Effector CD8-positive, alpha-beta T cell (primary cell): ENCODE measurements around the gene NTRK3.

Experiments used
- DNase-seq: peaks from one replicate; lab custom pipeline; 2025; lab: John Stamatoyannopoulos, UW

NTRK3 gene

DNA sequence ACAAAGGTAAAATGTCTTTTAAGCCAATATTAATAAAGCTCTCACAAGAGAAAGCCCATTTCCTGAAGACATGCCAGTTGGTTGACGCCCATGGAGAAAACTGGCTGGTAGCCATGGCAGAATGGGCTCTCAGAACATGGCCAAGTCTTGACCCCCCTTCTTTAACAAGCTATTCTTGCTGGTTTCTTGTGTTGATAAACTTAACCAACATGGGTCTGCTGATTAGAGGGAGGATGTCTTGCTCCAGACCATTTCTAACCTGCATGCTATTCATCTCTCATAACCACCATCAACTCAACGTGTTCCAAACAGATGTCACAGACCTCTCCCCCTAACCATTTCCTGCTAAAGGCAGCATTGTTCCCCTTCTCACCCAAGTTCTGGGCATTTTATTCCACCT lies 25.7 kb downstream of the NTRK3 start:
- DNase-seq: no peak

DNA sequence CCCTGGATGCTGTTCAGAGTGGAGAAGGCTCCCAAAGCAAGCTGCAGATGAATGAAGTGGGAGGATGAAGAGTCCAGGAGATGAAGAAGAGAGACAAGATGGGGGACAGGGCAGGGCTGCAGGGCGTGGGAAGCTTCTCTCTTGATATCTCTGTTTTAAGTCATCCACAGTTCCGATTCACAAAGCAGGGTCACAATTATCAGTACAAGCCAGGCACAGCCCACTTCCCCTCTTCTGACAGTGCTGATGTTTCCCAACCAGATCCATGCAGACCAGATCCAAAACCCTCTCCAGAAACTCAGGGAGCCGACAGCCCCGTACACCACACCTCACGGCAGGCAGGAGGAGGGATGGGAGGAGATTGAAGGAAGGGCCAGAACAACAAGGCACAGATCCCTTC lies 31.1 kb downstream of the NTRK3 start:
- DNase-seq: no peak

DNA sequence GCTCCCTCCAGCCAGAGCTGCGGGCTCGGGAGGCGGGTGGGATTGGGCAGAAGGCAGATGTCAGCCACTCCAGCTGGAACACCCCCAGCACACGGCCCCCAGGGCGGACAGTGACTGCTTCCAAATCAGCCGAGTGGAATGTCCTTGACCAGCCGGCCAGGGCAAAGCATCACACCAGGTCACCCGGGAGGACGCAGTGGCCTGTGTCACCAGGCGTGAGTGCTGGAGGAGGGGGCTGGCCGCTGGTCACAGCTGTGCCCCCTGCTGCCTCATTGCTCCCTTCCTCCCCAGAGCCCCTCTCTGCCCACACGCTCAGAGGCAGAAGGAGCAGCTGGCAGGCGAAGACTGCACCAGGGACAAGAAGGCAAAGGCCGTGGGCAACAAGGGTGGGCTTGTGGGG lies 33.5 kb downstream of the NTRK3 start:
- no peak for DNase-seq

DNA sequence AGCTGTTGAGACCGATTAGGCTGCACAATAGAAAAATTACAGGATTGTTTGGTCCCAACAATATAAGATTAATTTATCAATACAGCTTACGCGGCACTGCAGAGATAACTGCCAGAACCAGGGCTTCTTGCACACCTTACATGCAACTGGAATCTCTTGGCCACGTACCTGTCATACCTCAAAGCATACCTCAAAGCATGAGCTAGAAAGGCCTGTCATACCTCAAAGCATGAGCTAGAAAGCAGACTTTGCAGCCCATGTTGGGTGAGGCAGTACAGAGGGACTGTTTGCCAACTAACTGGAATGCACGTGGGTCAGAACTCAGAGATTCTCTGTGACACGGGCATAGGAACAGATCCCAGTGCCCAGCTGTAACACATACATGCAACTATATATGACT lies 34.7 kb downstream of the NTRK3 start:
- DNase-seq: no peak

DNA sequence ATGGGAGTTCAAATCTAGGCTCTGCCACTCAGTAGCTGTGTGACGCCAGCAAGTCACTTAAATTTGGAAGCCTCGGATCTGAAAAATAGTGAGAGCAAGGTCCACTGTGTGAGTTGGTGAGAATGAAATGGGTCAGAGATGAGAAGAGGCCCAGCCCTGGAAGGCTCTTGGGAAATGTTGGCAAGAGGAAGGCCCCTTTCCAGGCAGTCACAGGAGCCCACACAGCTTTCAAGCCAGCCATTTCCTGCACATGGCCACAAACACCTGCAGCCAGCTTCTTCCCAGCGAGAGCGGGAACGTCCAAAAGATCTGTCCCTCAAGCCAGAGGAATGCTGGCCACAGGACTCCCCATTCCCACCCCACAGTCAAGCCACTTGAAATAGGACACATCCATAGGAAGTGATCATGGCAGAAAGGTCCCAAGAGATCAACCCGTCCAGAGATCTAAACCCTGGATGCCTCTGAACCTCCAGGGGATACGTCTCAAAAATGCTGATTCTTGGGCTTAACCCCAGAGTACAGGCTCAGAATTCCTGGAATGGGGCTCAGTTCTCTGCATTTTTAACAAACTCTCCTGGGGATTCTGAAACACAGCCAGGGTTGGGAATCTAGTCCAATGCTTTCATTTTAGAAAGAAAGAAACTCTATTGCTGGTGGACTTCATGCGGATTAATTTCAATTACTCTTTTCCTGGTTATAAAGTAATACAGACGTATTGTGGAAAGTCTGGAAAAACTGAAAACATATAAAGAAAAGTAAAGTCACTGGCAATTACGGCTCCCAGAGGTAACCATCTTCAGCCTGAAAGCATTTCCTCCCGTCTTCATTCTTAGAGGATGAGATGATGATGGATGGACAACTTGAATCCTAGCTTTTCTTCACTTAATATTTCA lies 35.9 kb downstream of the NTRK3 start:
- no peak for DNase-seq

DNA sequence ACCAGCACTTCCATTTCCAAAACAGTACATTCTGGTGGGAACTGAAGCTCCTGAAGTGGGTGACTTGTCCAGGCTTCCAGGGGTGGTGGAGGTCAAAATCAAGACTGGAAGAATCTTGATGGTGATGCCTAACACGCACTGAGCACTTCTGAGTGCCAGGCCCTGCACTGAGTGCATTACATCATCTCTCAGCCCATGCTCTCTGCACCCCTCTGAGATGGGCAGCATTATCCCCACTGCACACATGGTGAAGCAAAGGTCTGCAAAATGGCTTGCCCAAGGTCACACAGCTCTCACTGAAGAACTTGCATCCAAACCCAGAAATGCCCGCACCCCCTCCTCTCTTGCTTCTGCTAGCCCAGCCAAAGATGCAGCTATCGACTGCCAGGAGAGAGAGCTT lies 36.9 kb downstream of the NTRK3 start:
- DNase-seq: no peak

DNA sequence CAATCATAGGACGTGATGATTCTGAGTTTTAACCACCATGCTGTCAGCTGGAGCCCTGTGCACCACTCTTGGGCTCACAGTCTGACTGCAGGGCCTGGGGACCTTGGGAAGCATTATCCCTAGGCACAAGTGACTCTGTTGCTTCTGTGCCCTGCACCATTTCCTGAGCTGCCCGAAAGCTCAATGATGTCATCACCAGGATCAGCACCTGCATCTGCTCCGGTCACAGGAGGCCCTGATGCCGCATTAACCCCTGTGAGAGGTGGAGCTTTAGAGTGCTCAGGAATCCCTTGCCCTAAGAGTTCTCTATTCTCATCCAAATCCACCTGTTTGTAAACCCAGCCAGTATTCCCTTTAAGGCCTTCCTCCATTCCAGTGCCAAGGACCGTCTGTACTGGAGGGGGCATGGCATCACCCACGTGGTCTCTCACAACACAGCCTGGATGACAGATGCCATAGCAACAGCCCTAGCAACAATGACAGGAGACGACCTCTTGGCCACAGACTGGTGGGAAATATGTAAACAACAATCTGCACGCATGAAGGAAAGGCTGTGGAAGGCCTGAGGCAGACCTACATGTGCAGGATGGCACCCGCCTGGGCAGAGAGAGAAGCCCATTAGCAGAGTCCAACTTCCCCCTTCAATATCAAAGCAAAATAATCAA lies 37.9 kb downstream of the NTRK3 start:
- no peak for DNase-seq

DNA sequence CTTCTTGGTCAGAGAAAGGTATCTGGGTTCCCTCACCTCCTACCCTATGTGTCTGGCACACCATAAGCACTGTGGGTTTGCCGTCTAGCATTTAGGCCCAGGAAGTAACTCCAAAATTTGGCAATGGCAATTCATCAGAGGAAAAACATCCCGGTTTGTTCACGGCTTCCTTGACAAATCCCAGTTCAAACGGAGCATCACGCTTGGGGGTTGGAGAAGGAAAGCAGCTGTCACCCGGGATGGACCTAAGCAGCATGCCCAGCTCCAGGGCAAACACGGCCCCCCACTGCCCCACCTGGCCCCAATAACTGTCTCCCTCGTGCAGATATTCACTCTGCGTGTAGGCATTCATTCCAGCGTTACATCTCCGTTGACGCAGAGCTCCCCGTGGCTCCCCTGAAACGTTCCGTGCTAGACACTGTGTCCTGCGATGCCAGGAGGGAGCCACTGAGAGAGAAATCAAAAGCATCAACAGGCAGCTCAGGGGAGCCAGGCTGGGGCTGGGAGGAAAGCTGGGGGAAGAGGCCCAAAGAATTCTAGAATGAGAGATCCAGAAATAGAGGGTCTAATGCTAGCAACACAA lies 41.4 kb downstream of the NTRK3 start:
- DNase-seq: no peak

DNA sequence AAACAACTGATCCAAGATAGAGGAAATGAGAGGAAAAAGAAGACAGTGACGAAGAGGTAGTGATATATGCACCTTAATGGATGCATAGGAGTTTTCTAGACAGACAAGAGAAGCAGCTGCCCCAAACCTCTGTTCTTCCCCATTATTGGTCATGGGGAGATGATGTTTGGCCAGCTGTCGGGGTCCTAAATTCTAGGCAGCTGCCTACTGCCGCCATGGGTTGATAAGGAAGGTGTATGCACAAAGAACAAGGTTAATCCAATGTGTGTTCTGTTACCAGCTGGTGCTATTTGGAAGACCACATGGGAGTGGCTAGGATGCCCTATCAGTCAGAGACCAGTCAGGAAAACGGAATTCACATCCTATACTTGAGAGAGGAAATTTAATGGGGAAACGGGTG lies 47.4 kb downstream of the NTRK3 start:
- no peak for DNase-seq

DNA sequence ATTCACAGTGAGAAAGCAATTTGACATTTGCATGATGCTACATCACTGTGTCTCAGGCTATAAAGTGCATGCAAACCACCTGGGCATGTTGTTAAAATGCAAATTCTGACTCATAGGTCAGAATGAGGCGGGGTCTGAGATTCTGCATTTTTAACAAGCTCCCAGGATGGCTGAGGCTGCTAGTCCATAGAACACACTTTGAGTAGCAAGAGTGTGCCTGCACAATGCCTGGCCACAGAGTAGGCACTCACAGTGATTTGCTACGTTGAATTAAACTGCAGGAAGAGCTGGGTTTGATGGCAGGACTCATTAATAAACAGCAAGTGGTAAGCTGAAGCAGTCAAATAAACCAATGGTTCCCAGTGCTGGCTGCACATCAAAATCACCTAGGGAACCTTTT lies 48.1 kb downstream of the NTRK3 start:
- no peak for DNase-seq

DNA sequence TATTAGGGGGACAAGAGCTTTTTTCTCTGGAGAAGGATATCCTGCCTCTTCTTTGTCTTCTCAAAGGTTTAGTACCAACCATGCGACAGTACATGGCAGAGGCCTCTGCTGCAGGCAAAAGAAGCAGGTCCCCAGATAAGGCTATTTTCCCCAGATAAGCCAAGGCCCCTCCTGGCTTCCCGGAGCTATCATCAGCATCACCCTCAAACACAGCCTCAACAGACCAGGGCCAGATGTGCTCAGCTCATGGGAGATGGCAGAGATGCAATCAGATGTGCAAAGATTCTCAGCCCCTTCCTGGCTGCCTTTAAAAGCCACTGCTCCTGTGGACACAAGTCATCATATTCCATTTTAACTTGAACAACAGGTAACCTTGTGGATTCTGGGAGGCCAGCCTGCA lies 49.0 kb downstream of the NTRK3 start:
- no peak for DNase-seq

DNA sequence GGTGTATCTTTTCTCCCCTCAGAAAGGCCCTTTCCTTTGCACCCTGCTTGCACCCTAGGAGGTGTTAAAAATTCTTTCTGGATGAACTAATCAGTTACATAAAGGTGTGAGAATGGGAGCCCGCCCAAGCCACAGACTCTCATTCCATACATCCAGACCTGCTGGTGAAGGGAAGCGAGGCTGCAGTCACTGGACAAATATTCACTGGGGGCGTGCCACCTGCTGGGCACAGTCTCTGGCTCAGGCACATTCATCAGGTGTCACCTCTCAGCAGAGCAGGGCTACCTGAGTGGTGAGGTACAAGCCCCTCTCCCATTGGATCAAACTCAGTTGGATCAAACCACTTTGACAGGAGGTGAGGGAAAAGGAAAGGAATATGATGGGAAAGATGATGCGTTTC lies 52.0 kb downstream of the NTRK3 start:
- no peak for DNase-seq

DNA sequence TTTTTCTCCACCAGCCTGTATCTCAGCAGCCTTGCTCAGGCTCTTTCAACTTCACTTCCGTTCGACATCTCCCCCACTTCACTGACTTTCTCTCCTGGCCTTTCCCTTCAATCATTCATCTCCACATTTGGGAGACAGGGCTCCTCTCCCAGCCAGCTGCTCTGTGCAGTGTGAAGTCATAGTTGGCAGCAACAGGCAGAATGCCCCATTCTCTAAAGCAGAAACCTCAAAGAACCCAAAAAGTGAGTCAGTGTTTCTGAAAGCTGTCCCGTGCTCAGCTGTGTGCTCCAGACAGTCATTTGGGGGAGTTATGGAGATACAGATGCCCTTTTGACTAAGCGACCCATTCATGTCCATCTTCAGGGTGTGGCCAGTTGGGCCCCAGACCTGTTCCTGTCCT lies 54.3 kb downstream of the NTRK3 start:
- DNase-seq: no peak

DNA sequence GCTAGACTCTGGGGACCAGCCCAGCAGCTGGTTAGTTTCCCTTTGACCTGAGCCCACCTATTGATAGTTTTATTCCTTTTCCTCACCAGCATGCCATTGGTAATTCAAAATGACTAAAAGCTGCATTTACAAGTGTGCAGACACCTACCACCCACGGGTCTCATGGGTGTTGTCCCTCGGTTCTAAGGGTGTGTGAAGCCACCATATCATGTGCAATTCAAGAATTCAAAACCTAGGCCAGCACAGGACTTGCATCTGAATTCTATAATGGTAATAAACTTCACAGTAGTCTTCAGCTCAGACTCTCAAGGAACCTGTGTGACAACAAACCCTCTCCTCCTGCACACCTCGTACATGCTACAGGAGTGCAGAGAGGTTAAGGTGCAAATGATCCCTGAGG lies 55.3 kb downstream of the NTRK3 start:
- no peak for DNase-seq

DNA sequence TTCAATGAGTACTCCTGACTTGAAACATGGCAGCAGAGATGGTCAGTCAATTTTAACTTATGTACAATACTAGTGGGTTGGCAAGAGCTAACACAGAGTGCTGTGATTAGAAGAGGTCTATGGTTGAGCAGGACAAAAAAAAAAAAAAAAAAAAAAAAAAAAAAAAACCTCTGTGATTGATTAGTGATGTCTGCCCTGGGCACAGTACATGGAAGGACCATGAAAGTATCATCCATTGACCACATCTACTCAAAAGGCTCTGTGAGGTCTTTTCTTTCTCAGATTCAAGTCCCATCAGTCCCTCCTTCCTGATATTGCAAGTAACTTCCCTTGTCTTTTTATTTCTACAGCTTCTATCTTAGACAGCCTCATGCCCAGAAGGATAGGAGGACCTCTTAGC lies 59.6 kb downstream of the NTRK3 start:
- DNase-seq: no peak

DNA sequence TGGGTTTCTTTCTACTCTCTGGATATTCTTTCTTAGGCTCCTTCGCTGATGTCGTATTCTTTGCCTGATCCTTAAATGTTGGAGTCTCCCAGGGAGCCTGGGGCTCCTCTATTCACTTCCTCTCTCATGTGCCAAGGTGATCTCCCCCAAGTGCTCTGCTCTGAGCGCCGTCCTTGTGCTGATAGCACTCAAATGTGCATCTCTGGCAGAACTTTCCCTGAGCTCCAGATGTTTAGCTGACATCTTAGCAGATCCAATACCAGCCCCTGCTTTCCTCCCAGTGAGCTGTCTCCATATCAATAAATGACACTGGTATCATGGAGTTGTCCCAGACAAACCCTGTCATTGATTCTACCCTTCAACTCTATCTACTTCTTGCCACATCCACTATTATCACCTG lies 62.4 kb downstream of the NTRK3 start:
- no peak for DNase-seq

DNA sequence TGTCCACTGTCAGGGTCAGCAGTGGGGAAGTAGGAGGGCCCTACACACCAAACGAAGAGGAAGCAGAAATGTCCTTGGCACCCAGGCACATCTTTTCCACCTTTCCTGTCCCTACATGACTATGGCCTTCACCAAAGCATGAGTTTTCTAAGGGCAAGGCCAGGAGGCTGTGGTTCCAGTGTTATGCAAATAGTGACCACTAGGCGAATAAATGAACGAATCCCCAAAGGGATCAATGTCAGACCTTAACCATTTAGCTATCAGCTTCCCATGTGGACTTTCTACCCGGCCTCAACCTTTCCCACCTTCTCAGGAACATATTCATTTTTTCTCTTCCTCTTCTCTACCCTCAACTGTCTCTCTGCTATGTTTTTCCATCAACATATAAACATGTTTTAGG lies 63.1 kb downstream of the NTRK3 start:
- no peak for DNase-seq

DNA sequence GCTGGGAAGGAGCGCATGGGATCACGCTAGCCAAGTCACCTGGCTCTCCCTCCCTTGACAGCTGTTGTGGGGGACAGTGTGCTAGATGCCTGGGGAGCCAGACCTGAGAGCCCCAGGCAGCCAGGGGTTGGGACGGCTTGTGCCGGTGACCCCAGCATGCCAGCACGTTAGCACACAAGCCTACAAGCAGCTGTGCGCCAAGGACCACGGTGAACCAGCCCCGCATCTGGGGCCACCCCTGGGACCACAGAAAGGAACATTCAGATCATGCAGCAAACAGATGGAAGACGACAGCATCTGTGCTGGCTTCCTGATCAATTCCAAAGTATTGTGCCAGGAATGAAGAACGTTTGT lies 64.8 kb downstream of the NTRK3 start:
- no peak for DNase-seq

DNA sequence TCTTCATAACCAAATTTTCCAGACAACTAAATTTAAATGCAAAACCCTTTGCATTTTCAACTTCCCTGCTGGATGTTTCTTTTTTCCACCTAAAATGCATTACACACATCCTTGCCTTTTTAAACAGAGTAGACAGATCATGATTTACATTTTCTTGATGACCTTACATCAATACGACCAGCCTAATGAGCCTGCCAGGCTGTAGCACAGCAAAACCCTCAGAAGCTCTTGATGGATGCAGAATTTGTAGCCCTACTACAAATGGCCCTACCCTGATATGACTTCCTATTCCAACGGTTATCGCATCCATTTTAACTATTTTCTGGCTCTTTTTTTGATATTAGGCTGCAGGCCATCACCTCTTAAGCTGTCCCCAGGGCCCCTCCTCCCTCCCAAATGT lies 66.3 kb downstream of the NTRK3 start:
- DNase-seq: no peak

DNA sequence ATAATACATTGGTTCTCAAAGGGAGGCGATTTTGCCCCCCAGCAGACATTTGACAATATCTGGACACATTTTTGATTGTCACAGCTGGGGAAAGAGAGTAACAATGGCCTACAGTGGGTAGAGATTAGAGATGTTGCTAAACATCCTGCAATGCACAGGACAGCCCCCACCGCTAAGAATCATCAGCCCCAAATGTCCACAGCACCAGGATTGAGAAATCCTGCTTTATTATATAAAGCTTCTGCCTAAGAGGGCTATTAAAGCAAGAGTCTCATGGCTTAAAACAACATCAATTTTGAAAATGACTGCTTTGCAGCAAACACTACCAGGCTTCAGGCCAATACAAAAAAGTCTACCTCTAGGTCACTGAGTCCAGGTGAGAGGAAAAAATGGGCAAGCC lies 68.2 kb downstream of the NTRK3 start:
- no peak for DNase-seq

DNA sequence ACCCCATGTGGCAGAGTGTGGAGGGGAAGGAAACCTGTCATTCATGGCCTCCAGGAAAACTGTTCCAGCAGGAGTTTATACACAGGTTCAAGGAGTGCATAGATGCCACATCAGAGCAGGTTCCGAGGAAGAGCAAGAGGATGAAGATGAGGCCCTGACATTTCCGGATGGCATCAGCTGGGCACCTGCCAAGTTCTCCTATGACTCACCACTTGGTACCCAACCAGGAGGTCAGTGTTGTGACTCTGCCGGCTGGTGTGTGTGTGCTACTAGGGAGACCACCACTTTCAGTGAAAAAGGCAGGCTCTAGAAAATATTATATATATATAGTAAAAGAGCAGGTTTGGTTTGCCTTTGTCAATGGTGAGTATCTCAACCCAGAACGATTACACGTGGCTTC lies 69.3 kb downstream of the NTRK3 start:
- DNase-seq: no peak

DNA sequence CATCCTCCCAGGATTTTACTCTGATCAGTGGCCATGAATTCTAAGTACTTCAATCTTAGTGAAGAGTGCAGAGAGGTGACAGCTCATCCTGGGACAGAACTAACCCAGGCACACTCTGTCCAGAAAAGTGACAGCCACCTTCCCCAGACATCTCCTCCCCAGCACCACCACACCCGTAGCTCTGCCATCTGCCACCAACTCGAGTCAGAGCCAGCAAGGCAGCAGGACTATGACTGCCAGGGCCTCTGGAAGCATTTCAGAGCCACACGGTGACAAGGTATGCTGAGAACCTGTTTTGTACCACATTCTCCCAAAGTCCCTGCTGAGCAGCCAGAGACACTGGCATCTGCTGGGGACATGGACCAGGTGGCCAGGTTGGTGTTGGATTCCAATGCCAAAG lies 71.0 kb downstream of the NTRK3 start:
- no peak for DNase-seq

DNA sequence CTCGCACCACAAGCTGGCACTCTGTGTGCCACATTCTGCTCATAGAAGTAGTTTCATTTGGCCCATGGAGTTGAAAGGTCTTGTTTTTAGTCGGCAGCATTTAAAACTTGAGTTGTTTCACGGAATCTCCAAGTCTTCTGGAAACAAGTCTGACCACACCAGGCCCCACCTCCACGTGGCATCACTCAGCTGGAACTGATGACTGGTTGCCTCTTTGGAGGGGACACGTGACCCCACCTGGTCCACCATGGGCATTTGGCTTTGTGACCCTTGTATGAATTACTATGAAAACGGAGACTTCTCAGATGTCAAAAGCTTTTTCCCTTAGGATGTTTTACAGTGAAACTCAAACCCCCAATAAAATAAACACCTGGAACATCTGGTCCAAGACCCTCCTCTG lies 74.9 kb downstream of the NTRK3 start:
- DNase-seq: no peak
